Stimulated activated naive CD8-positive, alpha-beta T cell treated with anti-CD3 and anti-CD28 coated beads, Interleukin-15, Interleukin-2, amounts not matched to agents 100 U/mL and 50 U/mL, for 24 hours (primary cell): Measurements from ENCODE around the gene PHLDA1.
A peak's percentile ranks its signal among the peaks of the same experiment; 100 is the strongest.
"Not testable (repeated sequence)": the region's sequence is repeated elsewhere in the genome, so short reads cannot be mapped to it uniquely, and the experiment has no call there.

Source experiments
- ATAC-seq: fragments of 150-1000 bp; cut with Tn5 transposase; one replicate; pipeline ENCODE4 v1.10.0; 2021
- DNase-seq: peaks from one replicate; pipeline ENCODE4 v3.0.0; 2021

PHLDA1 gene

DNA sequence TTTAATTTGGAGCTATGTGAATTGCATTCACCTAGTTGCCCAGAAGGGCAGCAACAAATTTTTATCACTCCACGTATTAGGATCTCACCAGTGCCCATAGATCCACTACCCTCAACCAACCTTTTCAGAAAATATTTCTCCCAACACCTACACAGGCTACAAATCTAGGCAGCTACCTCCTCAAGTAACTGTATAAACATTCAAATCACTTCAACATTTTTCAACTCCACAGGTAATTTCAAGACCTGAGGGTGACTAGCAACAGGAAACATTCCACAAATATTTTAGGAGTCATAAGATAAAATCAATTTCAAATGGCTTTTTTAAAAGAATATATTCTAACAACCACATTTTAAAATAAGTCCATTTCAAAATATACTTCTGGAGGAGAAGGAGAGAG, 12.9 kb downstream of the PHLDA1 start:
- ATAC-seq, result no peak
- DNase-seq, result no peak

- ATAC-seq, result no peak
These were observed 13.5 kb downstream of the PHLDA1 start for GRCh38 chr12:76018111-76018510.

DNA sequence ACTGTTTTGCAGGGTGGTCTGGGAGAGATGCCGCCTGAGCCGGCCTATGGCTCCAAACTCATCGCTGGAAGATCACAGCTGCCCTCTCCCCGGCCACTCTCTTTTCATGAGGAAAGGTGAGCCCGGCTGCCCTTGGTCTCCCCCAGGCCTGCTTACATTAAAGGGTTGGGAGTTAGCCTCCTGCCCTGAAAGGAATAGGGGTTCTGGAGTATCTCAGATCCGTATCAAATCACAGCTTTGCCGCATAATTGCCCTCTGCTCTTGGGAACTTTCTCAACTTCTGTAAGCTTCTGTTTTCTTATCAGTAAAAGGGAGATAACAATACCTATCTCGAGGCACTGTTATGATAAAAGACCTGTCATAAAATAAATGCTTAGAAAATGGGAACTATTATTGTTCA, 17.6 kb downstream of the PHLDA1 start:
- DNase-seq (no peak), ATAC-seq (no peak)

More at GRCh38 chr12:76018111-76018510, 13.5 kb downstream of the PHLDA1 start:
- no peak for DNase-seq

- DNase-seq (no peak), ATAC-seq (no peak)
These were observed 18.0 kb downstream of the PHLDA1 start for GRCh38 chr12:76013603-76014002.

GRCh38 chr12:76012644-76013043, 18.9 kb downstream of the PHLDA1 start:
- ATAC-seq (no peak), DNase-seq (no peak)

DNA sequence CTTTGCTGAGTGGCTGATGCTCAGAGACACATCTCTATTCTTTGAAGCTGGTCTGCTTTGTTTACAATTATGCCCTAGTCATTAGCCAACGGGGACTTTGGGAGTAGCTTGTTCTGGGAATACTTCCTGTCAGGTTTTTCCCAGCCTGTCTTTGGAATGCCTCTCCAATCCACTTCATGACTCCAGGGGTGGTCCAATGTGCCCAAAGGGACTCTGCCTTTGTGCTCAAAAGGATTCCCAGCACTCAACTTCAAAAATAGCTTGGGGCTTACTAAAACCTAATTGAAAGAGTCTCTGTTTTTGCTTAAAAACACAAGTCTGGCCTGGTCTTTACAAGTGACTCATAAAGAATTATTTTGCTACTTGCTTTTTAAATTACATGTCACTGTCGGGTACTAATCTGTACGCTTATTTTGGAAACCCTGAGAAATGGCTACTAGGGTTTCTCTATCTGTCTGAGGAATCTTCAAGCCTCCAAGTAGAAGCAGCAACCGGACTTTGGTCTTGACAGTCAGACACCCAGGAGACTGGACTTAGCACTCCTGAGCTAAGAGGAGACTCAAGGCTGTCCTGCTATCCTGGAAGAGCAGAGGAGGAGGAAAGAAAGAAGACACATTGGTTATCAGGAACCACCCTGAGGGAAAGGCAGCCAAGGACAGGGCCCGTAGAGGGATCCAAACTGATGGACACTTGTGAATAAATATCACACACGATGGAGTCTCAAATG, 20.7 kb downstream of the PHLDA1 start:
- DNase-seq, result no peak

GRCh38 chr12:76008428-76008827, 23.1 kb downstream of the PHLDA1 start:
- ATAC-seq (no peak), DNase-seq (no peak)

More for the DNA sequence above, 20.7 kb downstream of the PHLDA1 start:
- ATAC-seq, result no peak

DNA sequence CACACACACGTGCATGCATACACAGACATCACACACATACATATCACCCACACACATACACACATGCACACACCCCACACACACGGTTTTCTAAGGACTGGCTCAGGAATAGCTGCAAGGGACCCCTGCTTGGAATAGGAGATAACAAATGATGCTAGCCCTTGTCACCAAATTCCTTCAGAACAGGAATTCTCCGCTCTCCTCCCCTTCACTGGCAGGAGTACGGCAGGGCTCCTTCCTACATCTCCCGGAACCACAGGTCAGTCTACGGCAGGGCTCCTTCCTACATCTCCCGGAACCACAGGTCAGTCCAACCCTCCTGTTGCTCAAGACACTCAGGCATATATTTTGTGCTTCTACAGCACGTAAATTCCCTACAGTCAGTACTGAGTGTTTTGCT, 23.9 kb downstream of the PHLDA1 start:
- no peak for DNase-seq
- ATAC-seq, result no peak

DNA sequence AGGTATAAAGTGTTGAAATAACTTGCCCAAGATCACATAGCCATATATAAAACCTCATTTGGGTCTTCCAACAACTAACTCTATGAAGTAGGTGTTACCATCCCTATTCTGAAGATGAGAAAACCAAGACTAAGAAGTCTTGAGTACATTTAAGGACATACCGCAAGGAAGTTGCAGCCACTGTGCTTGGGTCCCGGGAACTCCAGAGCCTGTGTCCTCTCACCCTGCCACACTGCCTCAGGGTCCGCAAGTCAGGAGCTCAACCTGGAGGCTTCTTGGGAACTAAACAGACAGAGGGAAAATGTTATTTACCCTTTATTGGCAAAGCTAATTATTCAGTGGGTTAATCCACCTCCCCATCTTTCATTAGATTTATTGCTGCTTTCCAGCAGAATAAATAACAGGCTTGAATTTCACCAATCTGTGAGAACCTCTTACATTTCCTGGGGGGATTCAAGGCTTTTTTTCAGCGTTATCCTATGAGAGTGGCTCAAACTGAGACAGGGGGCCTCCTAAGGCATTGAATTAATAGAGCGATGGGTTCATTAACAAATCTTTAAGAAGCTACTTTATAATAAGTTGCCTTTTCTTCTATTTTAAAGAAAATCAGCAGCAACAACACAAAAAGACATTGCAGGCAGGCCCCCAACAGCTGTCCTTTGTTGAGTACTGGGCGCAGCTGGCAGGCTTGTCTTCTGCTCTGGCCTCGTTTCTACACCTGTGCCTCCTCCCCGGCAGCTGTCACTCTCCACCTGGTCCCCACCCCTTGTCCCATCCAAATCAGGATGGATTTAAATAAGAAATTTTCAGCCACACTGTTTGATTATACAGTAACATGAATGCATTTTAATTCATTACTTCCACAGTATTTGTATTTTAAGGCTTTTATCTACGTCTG, 25.3 kb downstream of the PHLDA1 start:
- DNase-seq, result no peak
- ATAC-seq, result no peak

GRCh38 chr12:76003355-76003638, 28.3 kb downstream of the PHLDA1 start:
- ATAC-seq (no peak), DNase-seq (no peak)

GRCh38 chr12:76002598-76003354, 28.8 kb downstream of the PHLDA1 start:
- no peak for DNase-seq
- no peak for ATAC-seq

GRCh38 chr12:75998292-75999063, 33.1 kb downstream of the PHLDA1 start:
- DNase-seq (no peak), ATAC-seq (no peak)

GRCh38 chr12:75997658-75998057, 33.9 kb downstream of the PHLDA1 start:
- ATAC-seq, result no peak
- DNase-seq, result no peak

GRCh38 chr12:75996861-75997447, 34.6 kb downstream of the PHLDA1 start:
- DNase-seq (no peak), ATAC-seq (no peak)

DNA sequence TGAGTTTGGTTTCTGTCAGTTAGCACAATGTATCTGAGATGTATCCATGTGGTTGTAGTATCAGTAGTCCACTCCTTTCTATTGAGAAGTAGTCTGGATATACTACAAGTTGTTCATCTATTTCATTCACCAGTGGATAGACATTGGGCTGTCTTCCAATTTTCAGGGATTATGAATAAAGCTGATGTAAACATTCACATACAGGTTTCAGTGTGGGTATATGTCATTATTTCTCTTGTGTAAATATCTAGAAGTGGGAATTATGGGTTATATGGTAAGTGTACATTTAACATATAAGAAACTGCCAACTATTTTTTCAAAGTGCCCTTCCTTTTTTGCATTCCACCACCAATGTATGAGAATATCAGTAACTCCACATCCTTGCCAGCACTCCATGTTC, 35.9 kb downstream of the PHLDA1 start:
- no peak for DNase-seq
- no peak for ATAC-seq

- DNase-seq, result no peak
- peak; percentile 83 for ATAC-seq
These were observed 37.4 kb downstream of the PHLDA1 start for GRCh38 chr12:75994069-75994740.

DNA sequence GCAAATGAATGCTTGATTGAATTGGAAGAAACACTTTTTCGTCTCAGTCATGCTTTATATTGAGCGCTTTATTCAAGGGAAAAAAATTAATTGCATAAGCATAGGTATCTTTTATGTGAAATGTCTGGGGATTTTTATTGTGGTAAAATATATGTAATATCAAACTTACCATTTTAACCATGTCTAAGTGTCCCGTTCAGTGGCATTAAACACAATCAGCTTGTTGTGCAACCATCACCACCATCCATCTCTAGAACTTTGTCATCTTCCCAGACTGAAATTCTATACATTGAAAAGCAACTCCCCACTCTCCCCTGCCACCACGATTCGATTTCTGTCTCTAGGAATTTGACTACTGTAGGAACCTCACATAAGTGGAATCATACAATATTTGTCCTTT, 39.8 kb downstream of the PHLDA1 start:
- DNase-seq (no peak), ATAC-seq (peak; percentile 8)

DNA sequence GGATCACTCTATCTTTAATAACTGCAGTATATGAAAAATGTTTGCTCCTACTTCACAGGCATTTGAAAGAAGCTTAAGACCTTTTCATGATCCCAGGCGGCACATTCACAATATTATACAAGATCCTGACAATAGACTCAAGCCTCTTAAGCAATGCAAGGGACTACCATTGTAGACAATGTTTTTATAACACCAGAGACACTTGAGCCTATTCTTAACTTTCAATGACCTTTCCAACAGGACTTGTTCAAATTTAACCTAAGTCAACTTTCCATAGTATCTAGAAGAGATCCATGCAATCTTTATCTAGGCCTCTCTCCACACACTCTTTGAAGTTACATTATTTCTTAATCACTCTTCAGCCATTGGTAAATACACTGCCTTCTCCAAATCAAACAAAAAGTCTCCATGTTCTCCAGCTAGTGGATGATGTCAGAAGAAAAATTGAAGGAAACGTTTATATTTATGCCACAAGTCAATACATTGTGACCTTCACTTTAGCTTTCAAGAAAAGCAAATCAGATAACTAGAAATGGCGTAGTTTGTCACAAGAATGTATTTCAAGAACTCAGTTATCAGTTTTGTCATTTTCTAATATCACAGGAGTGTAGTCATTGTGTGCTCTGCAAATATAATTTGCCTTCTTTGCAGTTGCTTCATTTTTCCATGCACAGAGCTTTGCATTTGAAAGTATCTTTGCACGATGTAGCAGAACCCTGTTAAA, 41.2 kb downstream of the PHLDA1 start:
- DNase-seq, result no peak
- no peak for ATAC-seq

- not testable (repeated sequence) for DNase-seq, ATAC-seq
These were observed 43.9 kb downstream of the PHLDA1 start for GRCh38 chr12:75987709-75988108.

DNA sequence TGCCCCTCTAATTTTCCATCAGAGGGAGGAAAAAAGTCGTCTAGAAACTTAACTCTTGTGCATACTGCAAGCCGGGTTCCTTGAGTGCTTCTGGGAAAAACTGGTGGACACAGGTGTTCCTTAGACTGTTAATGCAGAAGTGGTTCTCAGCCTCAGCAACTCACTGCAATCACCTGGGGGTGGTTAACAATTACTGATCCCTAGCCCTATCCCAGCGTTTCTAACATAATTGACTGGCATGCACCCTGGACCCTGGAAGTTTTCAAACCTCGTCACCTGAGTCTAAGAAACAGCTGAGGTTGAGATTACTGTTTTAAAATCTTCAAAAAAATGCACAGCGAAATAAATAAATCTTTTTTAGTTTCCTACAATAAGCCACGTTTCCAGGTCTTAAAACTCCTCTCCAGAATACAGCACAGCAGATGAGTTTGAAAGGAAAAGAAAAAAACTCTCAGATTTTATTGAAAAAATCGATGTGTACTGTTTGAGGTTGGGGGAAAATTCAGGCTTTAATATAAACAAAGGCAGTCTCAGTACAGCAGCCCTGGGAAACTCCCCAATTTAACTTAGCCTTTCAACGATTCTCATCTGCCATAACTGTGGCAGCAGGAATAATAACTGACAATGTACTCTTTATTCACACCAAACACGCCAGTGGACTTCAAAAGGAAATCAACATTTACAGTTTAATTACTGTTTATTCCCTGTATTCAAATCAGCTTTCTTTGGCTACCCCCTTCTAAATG, 45.4 kb downstream of the PHLDA1 start:
- ATAC-seq (no peak), DNase-seq (no peak)
